MCF 10A (cell line): Measurements from ENCODE around the gene ZMAT1. TPM values are rescaled to one million over a fixed set of nuclear protein-coding genes. Genes with fewer than 3 reads are reported as not detected.
"Not testable (repeated sequence)": the region's sequence is repeated elsewhere in the genome, so short reads cannot be mapped to it uniquely, and the experiment has no call there.

ENCODE experiments used
- Bru-seq: library from RNA; stranded (reverse); fragments of 400-500 nt; gene quantifications from one replicate; lab custom pipeline; 2021; lab: Mats Ljungman, UMichigan
- BruChase-seq, 2 experiments: library from RNA; stranded (reverse); fragments of 400-500 nt; gene quantifications; one replicate each; lab custom pipeline; 2021; lab: Mats Ljungman, UMichigan
- BruUV-seq: library from RNA; stranded (reverse); fragments of 400-500 nt; replicated peaks from 2 replicates; lab custom pipeline; 2021; lab: Mats Ljungman, UMichigan
- CTCF ChIA-PET: fragments of 300-600 bp; sonication (Branson Sonifier 250); formaldehyde crosslinking; extraction: SDS; loops from one replicate; lab custom pipeline; 2021; ENCODE audit warnings: antibody characterized with exemption, inconsistent platforms; lab: Yijun Ruan, JAX
- POLR2A ChIA-PET: fragments of 300-600, 350-650 bp; sonication (Branson Sonifier 250); formaldehyde crosslinking; extraction: SDS; loops from one replicate; lab custom pipeline; 2020; ENCODE audit warnings: antibody characterized with exemption, inconsistent platforms; lab: Yijun Ruan, JAX
- DNase-seq: peaks from one replicate; pipeline ENCODE4 v3.0.0-alpha.2; 2018; ENCODE audit not compliant: unreplicated experiment
- H3K27ac Mint-ChIP-seq: one replicate; pipeline ENCODE4 v1.8.0; 2022; ENCODE audit warnings: mild to moderate bottlenecking, low read depth, mixed read lengths; ENCODE audit not compliant: unreplicated experiment
- H3K27me3 Mint-ChIP-seq: one replicate; pipeline ENCODE4 v1.8.0; 2022; ENCODE audit warnings: mixed read lengths; ENCODE audit not compliant: insufficient read depth, unreplicated experiment
- H3K36me3 Mint-ChIP-seq: one replicate; pipeline ENCODE4 v1.8.0; 2022; ENCODE audit warnings: mild to moderate bottlenecking, moderate library complexity, mixed read lengths; ENCODE audit not compliant: insufficient read depth, unreplicated experiment
- H3K4me1 Mint-ChIP-seq: one replicate; pipeline ENCODE4 v1.8.0; 2022; ENCODE audit warnings: mixed read lengths; ENCODE audit not compliant: insufficient read depth, unreplicated experiment
- H3K4me3 Mint-ChIP-seq: one replicate; pipeline ENCODE4 v1.8.0; 2022; ENCODE audit warnings: mild to moderate bottlenecking, moderate library complexity, mixed read lengths; ENCODE audit not compliant: unreplicated experiment
- H3K9me3 Mint-ChIP-seq: one replicate; pipeline ENCODE4 v1.8.0; 2022; ENCODE audit warnings: mixed read lengths; ENCODE audit not compliant: unreplicated experiment
- CTCF ChIP-seq: fragments of 200-600 bp; IDR thresholded peaks from one replicate; pipeline ENCODE4 v1.8.0; 2022; ENCODE audit warnings: antibody characterized with exemption, mild to moderate bottlenecking; ENCODE audit not compliant: unreplicated experiment
- intact Hi-C: fragments of 100-400 bp; cut with micrococcal nuclease; formaldehyde crosslinking; loops from 2 replicates; pipeline ENCODE4 v1.14.1; 2022
- long read RNA-seq: library from polyadenylated mRNA; stranded (forward); transcript quantifications from one replicate; pipeline ENCODE4 v2.0.0, GENCODE V29; 2022
- total RNA-seq: library from RNA; stranded (reverse); gene quantifications from 2 replicates; pipeline ENCODE4 v1.2.3, GENCODE V29; 2022

The ZMAT1 gene
- total RNA-seq (not detected in 2 replicates), Bru-seq, nascent RNA (not detected), BruChase-seq, experiment 1, labeled RNA remaining after a 6-hour chase (not detected), BruChase-seq, experiment 2, labeled RNA remaining after a 2-hour chase (percentile 4 among the genes with signal in this experiment)
- long read RNA-seq: 0 reads

GRCh38 chrX:101931488-101932248 is at the start of gene ZMAT1:
ZMAT1 (minus strand) TSS chrX:101932027; CDS start chrX:101932008, 19 bp downstream.
- Mint-ChIP-seq H3K27ac (no peak within 1 kb of the TSS), H3K27me3 (peaks cover 31% of the 10 kb centered on the region), H3K4me3 (no peak within 1 kb of the TSS), H3K9me3 (peaks cover 9% of the 10 kb centered on the region), H3K36me3 (no peaks in the 10 kb centered on the region), H3K4me1 (no peaks in the 10 kb centered on the region)
- POLR2A ChIA-PET: no interaction called here
- BruUV-seq: no TSS peak
- no peak for TF ChIP-seq CTCF
- no peak for DNase-seq
- intact Hi-C loops: no loop called here
- CTCF ChIA-PET: no interaction called here

GRCh38 chrX:101977106-101977505 is 45.3 kb upstream of the ZMAT1 start:
- TF ChIP-seq CTCF: no peak
- intact Hi-C loops: no loop called here
- peaks cover 21% of the 10 kb centered on the region for H3K9me3 Mint-ChIP-seq
- no peak for DNase-seq
- H3K4me1 Mint-ChIP-seq: no peaks in the 10 kb centered on the region
- H3K36me3 Mint-ChIP-seq: no peaks in the 10 kb centered on the region
- ChIA-PET POLR2A (no interaction called here), CTCF (no interaction called here)
- H3K27ac Mint-ChIP-seq: no peak overlapping the region
- peaks cover 28% of the 10 kb centered on the region for H3K27me3 Mint-ChIP-seq
- H3K4me3 Mint-ChIP-seq: no peak overlapping the region
- no TSS peak for BruUV-seq

- ChIA-PET POLR2A (no interaction called here), CTCF (no interaction called here)
- TF ChIP-seq CTCF: no peak
- peaks cover 21% of the 10 kb centered on the region for H3K9me3 Mint-ChIP-seq
- no peaks in the 10 kb centered on the region for H3K4me1 Mint-ChIP-seq
- intact Hi-C loops: no loop called here
- no peaks in the 10 kb centered on the region for H3K36me3 Mint-ChIP-seq
- no peak overlapping the region for H3K4me3 Mint-ChIP-seq
- H3K27ac Mint-ChIP-seq: no peak overlapping the region
- BruUV-seq: no TSS peak
- peaks cover 28% of the 10 kb centered on the region for H3K27me3 Mint-ChIP-seq
- DNase-seq: no peak
Observed at GRCh38 chrX:101973066-101973465, 41.2 kb upstream of the ZMAT1 start.

GRCh38 chrX:101964923-101965539 is 33.2 kb upstream of the ZMAT1 start:
- H3K4me3 Mint-ChIP-seq, DNase-seq, BruUV-seq, intact Hi-C loops, H3K4me1 Mint-ChIP-seq, POLR2A ChIA-PET, H3K36me3 Mint-ChIP-seq, H3K27ac Mint-ChIP-seq, CTCF ChIA-PET, H3K27me3 Mint-ChIP-seq, H3K9me3 Mint-ChIP-seq: not testable (repeated sequence)
